ENCODE measurements around the gene SND1.

DNA sequence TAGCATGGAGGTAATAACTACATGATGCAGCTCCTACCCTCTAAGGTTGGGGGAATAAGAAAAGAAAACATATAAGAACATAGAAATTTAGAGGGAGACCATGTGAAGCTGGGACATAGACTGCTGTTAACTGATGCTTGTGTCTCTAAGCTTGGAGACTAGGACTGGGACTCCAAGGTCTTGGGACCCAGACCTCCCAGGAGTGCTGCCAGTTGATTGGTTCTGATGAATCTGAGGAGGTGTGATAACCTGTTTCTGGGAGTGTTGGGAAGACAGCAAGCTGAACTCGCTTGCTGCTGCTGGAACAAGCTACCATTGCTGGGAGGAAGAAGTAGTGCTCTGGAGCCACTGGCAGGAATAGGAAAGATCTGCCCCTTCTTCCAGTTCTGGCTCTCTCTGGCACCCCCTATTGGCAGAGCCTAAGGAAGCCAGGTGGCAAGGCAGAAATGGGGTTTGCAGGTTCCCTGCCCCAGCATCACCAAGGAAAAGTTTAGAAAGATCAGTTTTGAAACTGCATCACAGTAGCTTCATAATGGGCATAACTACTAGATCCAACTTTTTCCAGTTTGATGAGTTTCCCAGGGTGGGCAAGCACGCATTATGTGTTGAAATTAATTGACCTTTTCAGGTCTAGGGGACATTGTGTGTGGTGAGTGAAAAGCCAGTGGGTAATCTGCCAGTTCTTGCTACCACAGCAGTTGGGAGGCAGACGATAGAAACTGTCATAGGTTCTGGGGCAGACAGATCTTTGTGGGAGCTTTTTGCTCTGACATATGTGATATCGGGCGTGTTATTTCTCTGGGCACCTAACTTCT is 140.7 kb downstream of the SND1 start:
- TF ChIP-seq MEIS1 (CRISPR knock-in tag; IDR thresholded peaks at IDR 0.05; ENCODE audit: borderline replicate concordance): no peak
- no peak for TF ChIP-seq CTCF (tag by site-specific recombination; IDR thresholded peaks at IDR 0.05)
- TF ChIP-seq, protein P1, sequence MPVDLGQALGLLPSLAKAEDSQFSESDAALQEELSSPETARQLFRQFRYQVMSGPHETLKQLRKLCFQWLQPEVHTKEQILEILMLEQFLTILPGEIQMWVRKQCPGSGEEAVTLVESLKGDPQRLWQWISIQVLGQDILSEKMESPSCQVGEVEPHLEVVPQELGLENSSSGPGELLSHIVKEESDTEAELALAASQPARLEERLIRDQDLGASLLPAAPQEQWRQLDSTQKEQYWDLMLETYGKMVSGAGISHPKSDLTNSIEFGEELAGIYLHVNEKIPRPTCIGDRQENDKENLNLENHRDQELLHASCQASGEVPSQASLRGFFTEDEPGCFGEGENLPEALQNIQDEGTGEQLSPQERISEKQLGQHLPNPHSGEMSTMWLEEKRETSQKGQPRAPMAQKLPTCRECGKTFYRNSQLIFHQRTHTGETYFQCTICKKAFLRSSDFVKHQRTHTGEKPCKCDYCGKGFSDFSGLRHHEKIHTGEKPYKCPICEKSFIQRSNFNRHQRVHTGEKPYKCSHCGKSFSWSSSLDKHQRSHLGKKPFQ (tag by site-specific recombination; IDR thresholded peaks at IDR 0.05): no peak
- TF ChIP-seq YY1 (tag by site-specific recombination; IDR thresholded peaks at IDR 0.05): no peak
- no peak for TF ChIP-seq HOXC10 (CRISPR knock-in tag; IDR thresholded peaks at IDR 0.05)
- no peak for TF ChIP-seq REST (tag by site-specific recombination; IDR thresholded peaks at IDR 0.05)
- TF ChIP-seq HOXA7 (CRISPR knock-in tag; IDR thresholded peaks at IDR 0.05; ENCODE audit: borderline replicate concordance): no peak
- TF ChIP-seq ZNF701 (tag by site-specific recombination; IDR thresholded peaks at IDR 0.05): no peak
- no peak for TF ChIP-seq ZNF155 (tag by site-specific recombination; IDR thresholded peaks at IDR 0.05)
- no peak for TF ChIP-seq ZFHX2 (tag by site-specific recombination; conservative IDR thresholded peaks at IDR 0.05)
- TF ChIP-seq RBAK (tag by site-specific recombination; IDR thresholded peaks at IDR 0.05): no peak
- no peak for TF ChIP-seq ZNF311 (tag by site-specific recombination; IDR thresholded peaks at IDR 0.05; ENCODE audit: borderline replicate concordance)
- no peak for TF ChIP-seq ZBTB17 (tag by site-specific recombination; IDR thresholded peaks at IDR 0.05)
